ENCODE results near the gene TMEM183A. TPM values are rescaled to one million over a fixed set of nuclear protein-coding genes. Genes with fewer than 3 reads are reported as not detected.

Gene TMEM183A
- total RNA-seq, 1 experiment from 2014 or later = 84.4 TPM

DNA sequence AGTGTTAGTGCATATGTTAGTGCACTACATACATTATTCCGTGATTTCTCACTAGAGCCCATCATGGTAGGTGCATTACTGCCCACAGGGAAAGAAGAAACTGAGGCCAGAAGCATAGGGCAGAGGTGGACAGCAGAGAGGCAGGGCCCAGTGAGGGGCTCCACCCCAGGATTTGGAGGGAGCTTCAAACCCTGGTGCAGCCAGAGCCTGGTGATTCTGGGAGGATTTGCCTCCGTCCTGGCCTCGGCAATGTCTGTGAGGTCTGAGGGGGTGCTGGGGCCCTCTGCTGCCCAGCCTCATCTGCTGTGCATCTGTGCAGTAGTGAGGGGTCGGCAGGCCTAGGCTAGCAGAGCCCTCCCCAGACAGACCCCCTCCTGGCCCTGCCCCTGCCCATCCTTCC lies 41.9 kb downstream of the TMEM183A start:
- Mint-ChIP-seq H3K36me3 (ENCODE audit: insufficient read depth, unreplicated experiment) (no peaks in the 10 kb centered on the region), H3K27me3 (ENCODE audit: unreplicated experiment) (peaks cover 92% of the 10 kb centered on the region), H3K27ac (ENCODE audit: unreplicated experiment) (no peak overlapping the region), H3K4me3 (ENCODE audit: low read depth, unreplicated experiment) (no peak overlapping the region), H3K9me3 (ENCODE audit: low read depth, unreplicated experiment) (no peaks in the 10 kb centered on the region), H3K4me1 (ENCODE audit: low read depth, unreplicated experiment) (peaks cover 8% of the 10 kb centered on the region)
- intact Hi-C loops (cut with micrococcal nuclease; ENCODE audit: unreplicated experiment) = no loop called here
- no peak for DNase-seq
- CTCF ChIA-PET = no interaction called here
- no peak for TF ChIP-seq CTCF (IDR thresholded peaks at IDR 0.05; ENCODE audit: unreplicated experiment)
- no TSS peak for BruUV-seq (replicated peaks)

GRCh38 chr1:203049576-203050180 lies 42.5 kb downstream of the TMEM183A start:
- Mint-ChIP-seq H3K4me3 (ENCODE audit: low read depth, unreplicated experiment) (no peak overlapping the region), H3K4me1 (ENCODE audit: low read depth, unreplicated experiment) (peaks cover 8% of the 10 kb centered on the region), H3K9me3 (ENCODE audit: low read depth, unreplicated experiment) (no peaks in the 10 kb centered on the region), H3K36me3 (ENCODE audit: insufficient read depth, unreplicated experiment) (no peaks in the 10 kb centered on the region), H3K27ac (ENCODE audit: unreplicated experiment) (no peak overlapping the region), H3K27me3 (ENCODE audit: unreplicated experiment) (peaks cover 92% of the 10 kb centered on the region)
- BruUV-seq (replicated peaks) = no TSS peak
- TF ChIP-seq CTCF (IDR thresholded peaks at IDR 0.05; ENCODE audit: unreplicated experiment) = no peak
- no peak for DNase-seq
- intact Hi-C loops (cut with micrococcal nuclease; ENCODE audit: unreplicated experiment) = no loop called here
- CTCF ChIA-PET = interaction anchor here (0.8 kb wide), 1 partner anchor 166 kb away, joined by 3 read pairs; no protein-coding TSS in a partner anchor

- CTCF ChIA-PET = interaction anchor here (0.6 kb wide), 1 partner anchor 110 kb away, joined by 3 read pairs; no protein-coding TSS in a partner anchor
- intact Hi-C loops (cut with micrococcal nuclease; ENCODE audit: unreplicated experiment) = no loop called here
- no TSS peak for BruUV-seq (replicated peaks)
- no peak overlapping the region for H3K4me3 Mint-ChIP-seq (ENCODE audit: low read depth, unreplicated experiment)
- H3K36me3 Mint-ChIP-seq (ENCODE audit: insufficient read depth, unreplicated experiment) = no peaks in the 10 kb centered on the region
- H3K27ac Mint-ChIP-seq (ENCODE audit: unreplicated experiment) = no peak overlapping the region
- no peak for DNase-seq
- no peaks in the 10 kb centered on the region for H3K9me3 Mint-ChIP-seq (ENCODE audit: low read depth, unreplicated experiment)
- TF ChIP-seq CTCF (IDR thresholded peaks at IDR 0.05; ENCODE audit: unreplicated experiment) = no peak
- peaks cover 92% of the 10 kb centered on the region for H3K27me3 Mint-ChIP-seq (ENCODE audit: unreplicated experiment)
- peaks cover 8% of the 10 kb centered on the region for H3K4me1 Mint-ChIP-seq (ENCODE audit: low read depth, unreplicated experiment)
Observed at GRCh38 chr1:203050826-203051225, 43.7 kb downstream of the TMEM183A start.

DNA sequence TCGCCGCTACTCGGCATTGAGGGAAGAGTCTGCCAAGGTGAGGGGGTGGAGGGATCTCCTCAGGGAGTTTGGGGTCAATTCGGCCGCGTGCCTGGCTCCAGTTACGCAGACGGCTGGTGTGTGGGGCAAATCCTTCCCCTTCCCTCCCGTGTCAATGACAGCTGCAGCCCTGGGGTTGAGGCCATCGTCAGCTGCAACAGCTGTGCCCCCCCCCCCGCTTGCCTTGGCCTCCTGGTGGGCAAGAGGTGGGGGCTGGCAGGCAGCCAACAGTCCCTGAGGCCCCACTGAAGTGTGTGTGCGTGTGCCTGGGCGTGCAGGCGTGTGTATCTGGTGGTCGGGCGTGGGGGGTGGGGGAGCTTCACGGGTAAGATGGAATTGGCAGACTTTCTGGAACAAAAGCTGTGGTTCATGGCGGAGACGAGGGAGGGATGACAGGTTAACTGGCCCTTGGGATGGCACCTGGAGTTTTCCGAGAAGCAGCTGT lies 44.7 kb downstream of the TMEM183A start:
- DNase-seq = no peak
- peaks cover 92% of the 10 kb centered on the region for H3K27me3 Mint-ChIP-seq (ENCODE audit: unreplicated experiment)
- CTCF ChIA-PET = interaction anchor here (1.1 kb wide), 1 partner anchor 164 kb away, joined by 3 read pairs; no protein-coding TSS in a partner anchor
- no peaks in the 10 kb centered on the region for H3K36me3 Mint-ChIP-seq (ENCODE audit: insufficient read depth, unreplicated experiment)
- H3K9me3 Mint-ChIP-seq (ENCODE audit: low read depth, unreplicated experiment) = no peaks in the 10 kb centered on the region
- TF ChIP-seq CTCF (IDR thresholded peaks at IDR 0.05; ENCODE audit: unreplicated experiment) = no peak
- no peak overlapping the region for H3K27ac Mint-ChIP-seq (ENCODE audit: unreplicated experiment)
- intact Hi-C loops (cut with micrococcal nuclease; ENCODE audit: unreplicated experiment) = no loop called here
- peaks cover 8% of the 10 kb centered on the region for H3K4me1 Mint-ChIP-seq (ENCODE audit: low read depth, unreplicated experiment)
- H3K4me3 Mint-ChIP-seq (ENCODE audit: low read depth, unreplicated experiment) = no peak overlapping the region
- no TSS peak for BruUV-seq (replicated peaks)

Measured in Calu3 (cell line).